Pancreas (tissue), 10 donors: ENCODE data around the gene AADACL3. TPM values are rescaled to one million over a fixed set of nuclear protein-coding genes. Genes with fewer than 3 reads are reported as not detected.
"Not testable (repeated sequence)": the region's sequence is repeated elsewhere in the genome, so short reads cannot be mapped to it uniquely, and the experiment has no call there.

Experiments
- ATAC-seq, 4 donors: fragments of 200-7000 bp; cut with Tn5 transposase; one replicate each; pipeline versions ENCODE4 v1.8.0 to v1.9.1; 2020; ENCODE audit warnings: mild to moderate bottlenecking in 4 of 4, moderate library complexity in 4 of 4
- DNase-seq, 6 donors: peaks; one replicate each; pipeline ENCODE4 v3.0.0-alpha.2; 2020
- FAIRE-seq: peaks from 2 replicates; lab custom pipeline; 2012; peaks lifted over from hg19 to GRCh38; lab: Jason Lieb, UNC
- H3K27ac ChIP-seq, 4 donors: fragments of 200-600 bp; sonication (generic); 1 replicate in 3 of 4; 2 replicates in 1 of 4; pipeline versions ENCODE4 v1.5.0 to v1.8.0; 2020
- H3K27me3 ChIP-seq, 4 donors: fragments of 200-600 bp; one replicate each; pipeline ENCODE4 v1.8.0; 2021
- H3K36me3 ChIP-seq, 3 donors: fragments of 200-600 bp; sonication (generic) in 1 of 3; one replicate each; pipeline versions ENCODE4 v1.5.0 to v1.8.0; 2020 to 2021
- H3K4me1 ChIP-seq, 3 donors: fragments of 200-600 bp; one replicate each; pipeline ENCODE4 v1.8.0; 2021
- H3K4me3 ChIP-seq, 4 donors: fragments of 200-600 bp; sonication (generic) in 2 of 4; one replicate each; pipeline versions ENCODE4 v1.5.0 to v1.8.0; 2020 to 2021
- H3K9me3 ChIP-seq, 4 donors: fragments of 200-600 bp; one replicate each; pipeline ENCODE4 v1.8.0; 2021
- CTCF ChIP-seq, 4 donors: fragments of 200-600 bp; sonication (generic) in 3 of 4; IDR thresholded peaks; one replicate each; pipeline versions ENCODE4 v1.5.0 to v1.8.0; 2021; ENCODE audit warnings: antibody characterized with exemption in 4 of 4
- WGBS, 2 donors: extraction: QIAGEN DNeasy Blood & Tissue Kit; methylation state at CpG; one replicate each; pipeline ENCODE4 v1.1.7; 2013; 5-methylcytosine and 5-hydroxymethylcytosine counted together
- intact Hi-C, 3 donors: fragments of 100-400 bp; cut with DNase I; formaldehyde crosslinking; loops; one replicate each; pipeline versions ENCODE4 v1.11.1 to v1.14.2; 2022
- polyA plus RNA-seq, 2 donors: library from polyadenylated mRNA; stranded (reverse); fragments of 200-250 nt; gene quantifications; one replicate each; pipeline ENCODE4 v1.2.3, GENCODE V29; 2013
- total RNA-seq, 6 donors: library from RNA; stranded (reverse); fragmentation: NEBNext Ultra II Directional in 4 of 6; extraction: Animal tissue kit (Norgen Biotek cat#: 25700) in 4 of 6; gene quantifications; one replicate each; pipeline versions ENCODE4 v1.2.1 to v1.2.4, GENCODE V29; 2021 to 2023
- donor health status: healthy with polysubstance abuse.
- donor health status: DM: no; HTN: no; CAD: no; lungs with moderate emphysema.
- donor health status: DM: no; HTN: no; CAD: no.
- donor health status: control.
- donor health status: control.
- donor health status: Bipolar disorder and iron deficiency.
- donor health status: DM: yes; HTN: yes; CAD: no.
- donor health status: DM: no; HTN: no; CAD: no.
- donor health status: DM: no; HTN: no; CAD: no.
- donor health status: DM: yes; HTN: yes; CAD: no.

Gene AADACL3, protein sequence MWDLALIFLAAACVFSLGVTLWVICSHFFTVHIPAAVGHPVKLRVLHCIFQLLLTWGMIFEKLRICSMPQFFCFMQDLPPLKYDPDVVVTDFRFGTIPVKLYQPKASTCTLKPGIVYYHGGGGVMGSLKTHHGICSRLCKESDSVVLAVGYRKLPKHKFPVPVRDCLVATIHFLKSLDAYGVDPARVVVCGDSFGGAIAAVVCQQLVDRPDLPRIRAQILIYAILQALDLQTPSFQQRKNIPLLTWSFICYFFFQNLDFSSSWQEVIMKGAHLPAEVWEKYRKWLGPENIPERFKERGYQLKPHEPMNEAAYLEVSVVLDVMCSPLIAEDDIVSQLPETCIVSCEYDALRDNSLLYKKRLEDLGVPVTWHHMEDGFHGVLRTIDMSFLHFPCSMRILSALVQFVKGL
- not detected for total RNA-seq
- polyA plus RNA-seq = under 1 TPM in 1 of 2 donors, not detected in 1; 0.02 TPM

- 81 to 87% methylated on average over 8 of the region's 8 CpGs for WGBS, 2 donors
Observed at GRCh38 chr1:12715896-12716437, at the start of gene AADACL3. AADACL3 (plus strand) TSS chr1:12716110; CDS start chr1:12716177, 67 bp downstream.

GRCh38 chr1:12666141-12666735 lies 49.7 kb upstream of the AADACL3 start:
- ATAC-seq = no peak
- no peak for DNase-seq
- no peak for TF ChIP-seq CTCF (IDR thresholded peaks at IDR 0.05)
- no peak for FAIRE-seq
- Histone ChIP-seq H3K27ac (no peak overlapping the region), H3K4me1 (no peaks in the 10 kb centered on the region), H3K9me3 (no peaks in the 10 kb centered on the region), H3K36me3 (no peaks in the 10 kb centered on the region), H3K4me3 (no peak overlapping the region), H3K27me3 (no peaks in the 10 kb centered on the region)
- WGBS, 2 donors = 75 to 84% methylated on average over 15 of the region's 15 CpGs
- intact Hi-C loops = no loop called here

More at GRCh38 chr1:12715896-12716437, at the start of gene AADACL3:
- DNase-seq (no peak), ATAC-seq (no peak), FAIRE-seq (no peak)
- intact Hi-C loops = no loop called here
- no peaks in the 10 kb centered on the region for H3K4me1 ChIP-seq
- no peaks in the 10 kb centered on the region for H3K27me3 ChIP-seq
- H3K27ac ChIP-seq = no peak within 1 kb of the TSS
- no peaks in the 10 kb centered on the region for H3K9me3 ChIP-seq
- no peaks in the 10 kb centered on the region for H3K36me3 ChIP-seq
- no peak for TF ChIP-seq CTCF (IDR thresholded peaks at IDR 0.05)
- H3K4me3 ChIP-seq = no peak within 1 kb of the TSS

GRCh38 chr1:12669529-12670068 lies 46.3 kb upstream of the AADACL3 start:
- 56 to 70% methylated on average over 3 of the region's 3 CpGs for WGBS, 2 donors
- FAIRE-seq (no peak), ATAC-seq (no peak), DNase-seq (no peak)
- intact Hi-C loops = no loop called here
- no peak for TF ChIP-seq CTCF (IDR thresholded peaks at IDR 0.05)
- no peaks in the 10 kb centered on the region for H3K9me3 ChIP-seq
- no peaks in the 10 kb centered on the region for H3K4me1 ChIP-seq
- no peaks in the 10 kb centered on the region for H3K36me3 ChIP-seq
- H3K4me3 ChIP-seq = no peak overlapping the region
- H3K27me3 ChIP-seq = no peaks in the 10 kb centered on the region
- no peak overlapping the region for H3K27ac ChIP-seq

DNA sequence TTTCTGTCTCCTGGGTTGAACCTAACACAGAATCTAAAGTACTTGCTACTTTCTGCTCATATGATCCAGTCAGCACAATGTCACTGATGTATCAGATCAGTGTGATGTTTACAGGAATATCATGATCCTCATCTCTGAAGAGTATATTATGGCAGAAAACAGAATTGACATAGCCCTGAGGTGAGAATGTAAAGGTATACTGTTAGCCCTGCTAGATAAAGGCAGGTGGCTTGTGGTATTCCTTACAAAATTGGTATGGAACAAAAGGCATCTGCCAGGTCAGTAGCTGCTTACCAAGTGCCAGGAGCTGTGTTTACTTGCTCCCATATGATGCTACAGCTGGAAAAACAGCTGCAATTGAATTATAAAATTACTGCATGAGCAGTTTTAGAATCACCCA lies 41.6 kb upstream of the AADACL3 start:
- FAIRE-seq (no peak), ATAC-seq (no peak), DNase-seq (no peak)
- Histone ChIP-seq H3K4me3 (no peak overlapping the region), H3K9me3 (no peaks in the 10 kb centered on the region), H3K4me1 (no peaks in the 10 kb centered on the region), H3K27ac (no peak overlapping the region), H3K27me3 (no peaks in the 10 kb centered on the region), H3K36me3 (no peaks in the 10 kb centered on the region)
- no peak for TF ChIP-seq CTCF (IDR thresholded peaks at IDR 0.05)
- intact Hi-C loops = no loop called here

- H3K27me3 ChIP-seq = not testable (repeated sequence)
Observed at GRCh38 chr1:12676122-12676521, 39.8 kb upstream of the AADACL3 start.

More at GRCh38 chr1:12676122-12676521, 39.8 kb upstream of the AADACL3 start:
- H3K36me3 ChIP-seq, FAIRE-seq, H3K27ac ChIP-seq, intact Hi-C loops, H3K4me1 ChIP-seq, DNase-seq, ATAC-seq, H3K4me3 ChIP-seq, H3K9me3 ChIP-seq: not testable (repeated sequence)
- WGBS, 2 donors = 76 to 86% methylated on average over 4 of the region's 4 CpGs
